NCI-H524 treated with DMSO at 0.1 percent for 48 hours (cell line): ENCODE results near the gene HIGD1C.
"Not testable (repeated sequence)": the region's sequence is repeated elsewhere in the genome, so short reads cannot be mapped to it uniquely, and the experiment has no call there.

Source experiments
- DNase-seq: peaks from one replicate; lab custom pipeline; 2025; lab: John Stamatoyannopoulos, UW

HIGD1C gene

DNA sequence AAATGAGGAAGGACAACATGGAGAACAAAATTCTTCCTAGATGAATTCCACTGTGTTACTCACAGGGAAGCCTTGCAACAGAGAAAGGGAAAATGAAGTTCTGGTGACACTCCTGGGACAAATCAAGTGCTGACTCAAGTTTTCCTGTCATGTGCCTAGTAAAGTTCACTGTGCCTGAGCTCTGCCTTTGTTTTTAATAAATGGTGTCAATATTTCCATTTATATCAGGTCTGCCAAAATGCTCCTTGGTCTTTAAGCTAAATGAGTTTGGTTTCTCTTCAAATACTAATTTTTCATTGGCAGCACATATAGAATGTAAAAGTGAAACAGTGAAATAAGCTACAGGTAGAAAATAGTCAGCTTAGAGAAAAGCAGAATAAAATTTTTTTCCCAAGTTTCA, 33.0 kb downstream of the HIGD1C start:
- DNase-seq: no peak

DNA sequence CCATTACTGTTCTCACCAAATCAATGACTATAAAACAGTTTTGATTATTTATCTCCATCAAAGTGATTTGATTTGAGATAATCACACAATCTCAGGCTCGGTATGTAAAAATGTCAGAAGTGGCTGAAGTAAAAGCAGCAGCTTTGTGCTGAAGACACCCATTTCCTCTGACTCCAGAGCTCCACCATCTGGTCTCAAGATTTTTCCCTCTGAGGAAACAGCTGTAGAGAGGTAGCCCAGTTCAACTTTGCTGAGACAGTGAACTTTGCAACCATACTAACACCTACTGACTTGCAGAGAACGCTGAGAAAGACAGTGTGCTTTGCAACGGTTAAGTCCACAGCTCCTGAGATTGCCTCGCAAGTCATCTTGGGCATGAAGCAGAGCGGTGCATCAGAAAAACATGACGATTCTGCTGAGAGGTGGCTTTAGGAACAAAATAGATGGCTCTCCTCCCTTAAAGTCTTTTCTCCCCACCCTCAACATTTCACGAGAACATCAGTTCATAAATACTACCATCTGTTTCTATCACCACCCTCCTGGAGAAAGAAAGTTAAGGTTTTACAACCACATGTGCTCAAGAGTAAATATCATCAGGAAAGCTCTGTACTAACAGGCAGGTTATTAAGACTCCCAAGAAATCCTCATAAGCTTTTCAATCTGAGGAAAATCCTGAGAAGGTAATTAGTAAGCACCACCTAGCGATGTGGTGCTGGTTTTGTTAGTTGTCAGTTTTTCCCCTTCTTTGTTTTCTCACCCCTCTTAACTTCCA, 34.8 kb downstream of the HIGD1C start:
- no peak for DNase-seq

DNA sequence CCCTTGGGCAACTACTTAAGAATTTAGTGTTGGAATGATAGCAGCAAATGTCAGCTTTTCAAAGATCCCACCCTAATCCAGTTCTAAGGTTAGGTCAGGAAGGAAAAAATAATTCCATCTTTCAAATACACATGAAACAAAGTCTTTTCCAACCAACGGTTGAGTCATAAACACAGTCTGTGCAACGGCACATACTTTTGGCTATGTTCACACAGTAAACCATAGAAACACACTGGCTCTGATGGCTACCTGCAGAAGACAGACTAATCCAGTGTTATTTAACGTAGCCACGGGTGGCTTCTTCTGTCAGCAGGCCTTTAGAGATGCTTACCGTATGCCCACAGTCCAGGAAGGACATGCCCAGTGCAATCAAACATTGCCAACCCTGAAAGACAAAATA, 35.7 kb downstream of the HIGD1C start:
- DNase-seq: no peak

DNA sequence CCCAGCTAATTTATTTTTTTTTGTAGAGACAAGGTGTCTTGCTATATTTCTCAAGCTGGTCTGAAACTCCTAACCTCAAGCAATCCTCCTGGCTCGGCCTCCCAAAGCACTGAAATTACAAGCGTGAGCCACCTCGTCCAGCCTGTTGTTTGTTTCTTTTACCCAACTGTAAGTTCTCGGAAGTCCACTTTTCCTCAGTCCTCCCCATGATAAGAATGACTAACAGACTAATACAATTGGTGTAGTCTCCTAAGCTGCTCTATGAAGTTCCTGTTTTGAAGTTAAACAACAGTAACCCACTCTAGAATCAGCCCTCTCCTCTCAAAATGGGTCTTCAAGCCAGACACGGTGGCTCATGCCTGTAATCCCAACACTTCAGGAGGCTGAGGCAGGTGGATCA, 36.5 kb downstream of the HIGD1C start:
- DNase-seq: no peak

DNA sequence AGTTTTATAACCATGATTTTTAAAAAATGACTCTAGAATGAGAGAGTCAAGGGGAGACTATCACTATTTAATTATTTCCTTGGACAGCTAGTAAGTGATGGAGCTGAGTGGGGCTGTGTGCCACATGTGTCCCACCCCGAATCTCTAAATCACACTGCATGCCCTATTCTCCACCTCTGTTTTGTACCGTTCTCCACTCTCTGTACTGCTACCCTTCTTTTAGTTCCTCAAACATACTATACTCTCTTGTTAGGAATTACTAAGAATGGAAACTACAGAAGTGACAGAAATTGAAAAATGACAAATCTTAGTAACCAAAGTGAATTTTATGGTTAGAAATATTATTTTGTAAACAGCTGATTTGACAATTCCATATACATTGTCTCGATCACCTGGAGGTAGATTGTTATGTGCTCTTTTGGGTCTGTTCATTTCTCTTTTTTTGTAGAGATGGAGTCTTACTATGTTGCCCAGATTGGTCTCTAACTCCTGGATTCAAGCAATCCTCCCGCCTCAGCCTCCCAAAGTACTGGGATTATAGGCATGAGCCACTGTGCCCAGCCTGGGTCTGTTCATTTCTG, 37.9 kb downstream of the HIGD1C start:
- DNase-seq: no peak

DNA sequence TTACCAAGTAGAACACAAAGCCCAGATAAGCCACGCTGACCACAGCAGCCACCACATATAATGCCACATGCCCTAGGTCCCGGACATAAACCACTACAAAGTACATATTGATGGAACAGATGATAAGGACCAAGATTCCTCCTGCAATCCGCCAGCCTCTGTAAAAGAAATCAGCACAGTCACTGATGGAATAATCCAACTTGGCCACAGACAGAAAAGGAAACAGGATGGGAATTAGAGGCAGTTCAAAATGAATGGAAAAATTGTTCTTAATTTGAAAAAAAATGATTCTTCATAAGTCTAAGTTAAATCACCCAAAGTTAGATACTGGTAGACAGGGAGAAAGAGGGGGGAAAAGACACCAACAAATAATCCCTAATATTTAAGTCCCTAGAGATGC, 38.4 kb downstream of the HIGD1C start:
- DNase-seq: no peak

DNA sequence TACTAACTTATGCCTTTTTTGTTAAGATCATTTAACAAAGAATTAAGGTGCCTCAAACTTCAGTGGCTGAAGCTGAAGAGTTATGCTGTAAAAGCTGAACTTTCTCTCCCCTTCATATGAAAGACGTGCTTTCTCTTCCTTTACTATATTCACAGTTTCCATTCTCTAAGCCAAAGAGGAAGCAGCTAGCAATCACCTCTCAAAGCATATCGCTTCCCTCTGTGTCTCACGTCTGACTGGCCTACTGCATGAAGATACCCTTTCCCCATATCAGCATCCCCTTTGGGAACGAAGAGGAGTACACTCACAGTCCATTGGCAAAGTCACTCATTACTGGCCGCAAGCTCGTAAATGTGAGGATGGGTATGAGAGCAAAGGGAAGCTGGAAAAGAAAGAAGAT, 38.9 kb downstream of the HIGD1C start:
- no peak for DNase-seq

DNA sequence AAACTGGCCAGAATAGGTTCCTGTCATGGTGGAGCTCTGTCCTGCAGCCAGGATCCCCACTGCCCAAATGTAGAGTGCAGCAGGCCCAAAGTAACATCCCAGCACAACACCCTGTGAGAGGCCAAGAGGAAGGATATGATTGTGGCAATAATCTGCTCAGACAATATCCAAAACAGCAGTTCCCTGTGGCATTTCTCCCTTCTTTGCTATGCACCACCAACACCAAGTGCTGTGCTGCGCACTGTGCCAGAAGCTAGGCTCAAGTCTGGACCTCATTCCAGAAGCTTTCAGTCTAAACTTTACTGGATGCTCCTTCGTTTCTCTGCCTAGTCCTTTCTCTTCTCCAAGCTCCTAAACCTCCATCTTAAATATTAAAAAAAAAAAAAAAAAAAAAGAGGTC, 40.5 kb downstream of the HIGD1C start:
- DNase-seq: no peak

DNA sequence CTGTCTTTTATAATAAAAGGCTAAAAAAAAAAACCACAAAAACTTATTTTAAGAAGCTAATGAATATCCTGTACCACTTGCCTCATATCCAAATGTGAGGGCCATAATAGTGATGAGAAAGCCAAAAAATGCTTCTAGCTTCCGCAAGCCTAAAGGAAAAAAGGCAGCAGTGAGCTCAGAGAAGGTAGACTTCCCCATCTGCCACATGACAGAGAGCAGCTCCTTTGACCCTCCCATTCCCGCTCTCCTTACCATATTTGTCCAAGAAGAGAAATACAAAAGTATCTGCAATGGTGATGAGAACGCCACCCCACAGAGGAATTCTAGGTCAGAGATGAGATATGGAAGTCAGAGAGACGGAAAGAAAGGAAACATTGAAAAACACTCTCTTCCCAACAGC, 46.7 kb downstream of the HIGD1C start:
- DNase-seq: no peak

DNA sequence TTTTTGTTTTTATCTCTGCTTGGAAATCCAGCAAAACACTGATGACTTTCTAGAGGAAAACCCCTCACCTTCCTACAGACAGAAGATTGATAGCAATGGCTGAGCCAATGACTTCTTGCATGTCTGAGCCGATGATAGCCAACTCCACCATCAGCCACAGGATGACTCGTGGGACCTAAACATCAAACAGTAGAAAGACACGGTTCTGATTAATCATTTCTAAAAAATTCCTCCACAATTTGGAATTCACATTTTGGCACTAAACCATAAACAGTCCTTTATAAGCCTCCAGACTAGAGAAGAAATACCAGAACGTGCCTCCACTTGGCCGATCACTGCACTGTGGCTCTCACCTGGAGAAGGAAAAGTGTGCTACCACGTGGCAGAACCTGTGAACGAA, 47.9 kb downstream of the HIGD1C start:
- no peak for DNase-seq

DNA sequence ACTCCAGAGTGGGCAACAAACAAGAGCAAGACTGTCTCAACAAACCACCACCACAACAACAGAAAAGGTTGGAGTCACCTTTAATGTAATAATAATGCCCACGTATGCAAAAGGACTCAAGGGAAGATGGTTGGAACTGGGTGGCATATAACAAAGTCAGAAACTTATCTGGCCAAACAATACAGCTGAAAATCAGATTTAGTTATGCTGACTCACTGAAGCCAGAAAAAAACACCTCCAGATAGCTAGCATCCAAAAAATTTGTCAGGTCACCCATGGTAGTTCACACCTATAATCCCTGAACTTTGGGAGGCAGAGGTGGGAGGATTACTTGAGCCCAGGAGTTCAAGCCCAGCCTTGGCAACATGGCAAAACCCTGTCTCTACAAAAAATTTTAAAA, 49.5 kb downstream of the HIGD1C start:
- DNase-seq: no peak

DNA sequence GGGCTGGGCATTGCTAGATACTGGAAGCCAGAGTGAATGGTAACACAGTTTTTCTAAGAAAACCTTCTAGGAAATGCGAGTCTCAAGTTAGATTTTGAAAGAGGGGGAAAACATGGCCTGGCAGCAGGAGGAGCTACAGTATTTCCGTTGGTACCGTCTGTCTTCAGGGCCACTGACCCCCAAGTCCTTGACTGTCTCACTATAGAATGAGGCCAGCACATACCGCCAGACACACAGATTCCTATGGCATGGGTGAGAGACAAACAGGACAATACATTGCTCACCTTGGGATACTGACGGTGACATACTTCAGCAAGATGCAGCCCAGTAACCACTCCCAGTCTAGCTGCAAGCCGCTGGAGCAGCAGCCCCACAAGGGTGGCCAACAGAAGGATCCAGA, 52.2 kb downstream of the HIGD1C start:
- DNase-seq: no peak

DNA sequence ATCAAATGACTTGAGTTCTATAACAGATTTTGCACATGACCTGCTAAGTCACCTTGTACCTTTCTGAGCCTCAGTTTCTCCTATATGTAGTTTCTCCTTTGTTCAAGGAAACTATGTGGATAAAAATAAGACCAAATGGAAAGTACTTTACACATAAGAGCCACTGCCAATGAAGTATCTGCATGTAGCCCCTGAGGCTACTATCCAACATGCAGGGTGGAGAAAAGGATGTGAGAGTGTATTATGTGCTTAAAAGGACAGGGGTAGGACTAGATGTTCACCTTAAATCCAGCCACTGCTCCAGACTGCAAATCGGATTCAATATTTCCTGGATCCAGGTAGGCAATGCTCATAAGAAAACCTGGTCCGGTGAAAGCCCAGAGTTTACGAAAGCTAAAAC, 52.7 kb downstream of the HIGD1C start:
- no peak for DNase-seq

DNA sequence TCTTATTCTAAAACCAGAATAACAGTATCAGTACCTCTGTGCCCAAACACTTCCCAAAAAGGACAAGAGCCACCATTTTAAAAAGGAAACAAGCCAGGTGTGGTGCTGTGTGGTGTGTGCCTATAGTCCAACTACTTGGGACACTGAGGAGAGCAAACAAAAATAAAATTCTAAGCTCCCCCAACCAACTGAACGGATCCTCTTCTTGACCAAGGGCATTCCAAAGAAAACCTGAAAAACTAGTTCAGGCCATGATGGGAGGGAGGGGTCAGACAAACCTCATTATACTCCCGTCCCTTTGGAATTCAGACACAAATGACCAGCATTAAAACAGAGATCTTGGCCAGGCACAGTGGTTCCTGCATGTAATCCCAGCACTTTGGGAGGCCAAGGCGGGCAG, 53.3 kb downstream of the HIGD1C start:
- DNase-seq: no peak

DNA sequence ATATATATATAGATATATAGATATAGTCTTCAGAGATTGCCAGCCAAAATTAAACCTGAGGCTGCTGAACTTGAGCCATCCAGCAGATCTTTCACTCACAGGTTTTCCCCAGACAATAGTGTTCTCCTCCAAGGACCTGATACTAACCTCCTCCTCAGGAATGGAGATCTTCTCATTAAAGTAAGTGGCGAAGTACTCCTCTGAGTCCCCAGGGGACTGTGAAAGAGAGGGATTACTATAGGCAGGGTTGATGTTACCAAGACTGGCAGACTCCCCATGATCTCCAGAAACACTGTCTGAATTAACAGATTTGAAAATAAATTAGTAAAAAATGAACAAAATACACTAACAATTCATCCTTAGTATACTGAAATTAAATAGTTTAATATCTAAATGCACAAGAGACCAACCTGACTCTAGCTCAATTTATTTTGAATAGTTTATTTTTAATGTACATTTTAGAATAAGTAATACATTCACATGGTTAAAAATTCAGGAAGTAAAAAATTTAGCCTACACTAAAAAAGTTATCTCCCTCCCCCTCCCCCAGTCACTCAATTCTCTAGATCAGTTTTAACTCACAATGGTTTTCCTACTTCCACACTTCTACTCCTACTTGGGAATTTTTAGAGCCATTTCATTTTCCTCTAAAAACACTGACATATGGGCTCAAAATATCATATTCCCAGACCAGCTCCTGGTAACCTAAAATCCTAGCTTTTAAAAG, 56.1 kb downstream of the HIGD1C start:
- DNase-seq: peak; percentile 79

DNA sequence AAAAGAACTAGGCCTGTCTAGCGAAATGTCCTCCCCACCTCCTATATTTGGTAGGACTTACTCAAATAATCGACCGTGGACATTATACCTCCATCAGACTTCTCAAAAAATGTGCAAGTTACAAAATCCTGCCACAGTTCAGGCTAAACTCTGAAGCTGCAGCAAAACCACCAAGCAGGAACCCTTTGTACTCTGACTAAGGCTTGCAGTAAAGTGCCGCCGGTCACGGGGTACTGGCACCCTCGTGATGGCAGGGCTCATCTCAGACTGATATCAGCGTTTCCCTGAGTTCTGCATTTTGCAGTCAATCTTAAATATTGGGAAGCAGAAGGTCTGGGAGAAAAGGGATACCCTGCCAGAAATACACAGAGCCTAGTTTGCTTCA, 56.7 kb downstream of the HIGD1C start:
- no peak for DNase-seq

DNA sequence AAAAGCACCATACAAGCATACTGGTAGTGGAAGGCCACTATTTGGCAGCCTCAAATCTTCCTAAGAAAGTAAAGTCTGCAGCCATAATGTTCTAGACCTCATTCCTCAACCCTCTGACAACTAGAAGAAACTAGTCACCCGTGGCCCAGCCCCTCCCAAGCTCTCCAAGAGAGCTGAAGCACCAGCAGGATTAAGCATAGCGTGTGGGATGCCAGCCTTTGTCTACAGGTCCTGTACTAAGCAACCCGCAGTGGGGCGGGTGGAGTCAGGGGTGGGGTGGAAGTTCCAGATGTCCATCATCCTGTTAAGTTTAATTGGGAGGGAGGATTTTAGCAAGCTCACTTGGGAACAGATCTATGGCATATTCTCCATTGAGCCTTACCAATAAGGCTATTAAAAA, 59.6 kb downstream of the HIGD1C start:
- DNase-seq: peak; percentile 90

DNA sequence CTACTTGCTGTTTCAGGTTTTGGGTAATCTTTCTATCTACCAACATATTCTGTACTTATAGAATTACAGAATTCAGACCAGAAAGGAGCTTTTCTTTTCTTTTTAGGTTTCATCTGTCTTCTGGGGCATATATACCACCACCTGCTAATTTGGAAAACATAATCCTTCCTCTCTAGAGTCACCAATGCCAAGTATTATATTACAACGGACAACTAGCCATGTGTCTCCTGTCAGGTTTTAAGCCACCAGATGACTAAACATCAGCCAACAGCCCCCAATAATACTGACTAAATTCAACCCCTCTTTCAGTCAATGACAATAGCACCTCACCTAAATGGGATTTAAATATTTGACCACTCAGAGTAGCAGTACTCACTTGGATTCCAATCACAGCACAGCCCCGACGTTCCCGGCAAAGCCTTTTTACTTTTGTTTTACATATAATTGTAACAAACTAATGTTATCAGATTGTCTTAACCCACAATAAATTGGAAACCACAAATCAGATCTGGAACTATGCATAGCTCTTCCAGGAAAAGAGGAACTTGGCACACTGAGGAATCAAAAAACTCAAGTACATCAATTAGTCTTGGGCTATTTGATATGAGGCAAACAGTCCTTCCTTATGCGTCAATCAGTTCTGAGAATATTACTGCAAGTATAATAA, 60.4 kb downstream of the HIGD1C start:
- DNase-seq: peak; percentile 67

DNA sequence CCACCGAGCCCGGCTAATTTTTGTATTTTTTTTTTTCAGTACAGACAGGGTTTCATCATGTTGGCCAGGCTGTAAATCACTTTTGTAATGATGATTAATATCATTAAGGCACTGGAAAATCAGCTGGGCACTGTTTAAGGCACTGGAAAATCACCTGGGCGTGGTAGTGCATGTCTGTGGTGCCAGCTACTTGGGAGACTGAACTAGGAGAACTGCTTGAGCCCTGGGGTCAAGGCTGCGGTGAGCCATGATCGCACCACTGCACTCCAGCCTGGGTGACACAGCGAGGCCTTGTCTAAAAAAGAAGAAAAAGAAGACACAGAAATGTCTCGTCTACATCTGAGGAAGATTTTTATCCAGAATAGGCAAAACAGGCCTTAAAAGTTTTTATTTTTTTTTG, 61.1 kb downstream of the HIGD1C start:
- DNase-seq: no peak

DNA sequence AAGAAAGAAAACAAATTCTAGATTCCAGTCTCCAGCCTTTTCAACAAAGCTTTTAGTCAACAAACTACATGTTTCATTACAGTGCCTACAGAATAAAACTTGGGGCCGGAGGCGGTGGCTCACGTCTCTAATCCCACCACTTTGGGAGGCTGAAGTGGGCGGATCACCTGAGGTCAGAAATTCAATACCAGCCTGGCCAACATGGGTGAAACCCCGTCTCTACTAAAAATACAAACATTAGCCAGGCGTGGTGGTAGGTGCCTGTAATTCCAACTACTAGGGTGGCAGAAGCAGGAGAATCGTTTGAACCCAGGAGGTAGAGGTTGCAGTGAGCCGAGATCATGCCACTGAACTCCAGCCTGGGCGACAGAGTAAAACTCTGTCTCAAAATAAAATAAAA, 62.1 kb downstream of the HIGD1C start:
- not testable (repeated sequence) for DNase-seq

DNA sequence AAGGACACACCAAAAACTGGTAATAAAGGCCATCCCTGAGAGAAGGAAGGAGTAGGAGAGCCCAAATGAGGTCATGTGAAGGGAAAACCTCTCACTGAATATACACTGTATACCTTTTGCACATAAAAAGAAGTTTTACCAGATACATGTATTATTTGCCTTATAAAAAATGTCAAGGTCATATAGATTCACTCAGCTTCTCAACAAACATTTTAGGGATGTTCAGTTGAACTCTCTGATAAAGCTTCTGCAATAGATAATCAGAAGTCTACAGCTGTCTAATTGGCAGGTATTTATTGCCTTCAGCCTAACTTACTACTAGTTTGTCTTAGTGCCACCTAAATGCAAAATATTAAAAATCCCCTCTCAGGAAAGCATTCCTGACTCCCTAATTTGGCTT, 65.1 kb downstream of the HIGD1C start:
- no peak for DNase-seq

DNA sequence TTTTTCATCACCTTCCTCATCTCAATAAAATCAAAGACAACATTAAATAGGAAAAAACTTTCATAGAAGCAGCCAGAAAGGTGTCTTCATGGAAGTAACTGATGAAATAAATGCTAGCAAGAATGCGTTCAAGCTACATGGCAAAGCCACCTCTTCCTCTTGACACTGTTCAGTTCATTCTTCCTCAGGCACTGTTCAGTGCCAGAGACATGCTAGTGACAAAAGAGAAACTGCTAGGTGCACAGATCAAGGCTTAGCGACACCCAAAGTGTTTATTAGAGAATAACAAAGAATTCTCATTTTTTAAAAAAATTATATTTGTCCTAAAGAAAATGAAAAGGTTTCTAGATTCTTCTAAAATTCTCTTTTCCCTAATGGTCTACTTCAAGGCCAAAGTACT, 66.6 kb downstream of the HIGD1C start:
- no peak for DNase-seq

DNA sequence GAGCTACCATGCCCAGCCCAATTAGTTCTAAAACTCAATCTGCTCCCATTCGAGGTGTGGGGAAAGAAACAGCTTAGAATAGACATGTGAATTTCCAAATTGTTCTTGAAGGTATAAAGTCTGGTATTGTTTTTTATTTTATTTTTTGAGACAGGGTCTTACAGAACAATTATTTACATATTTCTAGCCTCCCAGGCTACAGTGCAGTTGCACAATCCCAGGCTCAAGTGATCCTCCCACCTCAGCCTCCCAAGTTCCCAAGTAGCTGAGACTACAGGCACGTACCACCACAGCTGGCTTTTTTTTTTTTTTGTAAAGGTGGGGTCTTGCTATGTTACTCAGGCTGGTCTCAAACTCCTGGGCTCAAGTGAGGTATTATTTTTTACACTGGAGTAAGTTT, 67.6 kb downstream of the HIGD1C start:
- DNase-seq: no peak
